CD4-positive, alpha-beta T cell treated with Interleukin-15 for 4 hours (primary cell): ENCODE results near the gene CLCN6.
"Not testable (repeated sequence)": the region's sequence is repeated elsewhere in the genome, so short reads cannot be mapped to it uniquely, and the experiment has no call there.

Experiments
- DNase-seq: peaks from one replicate; pipeline ENCODE4 v3.0.0-alpha.2; 2020; ENCODE audit warnings: low spot score

The CLCN6 gene

GRCh38 chr1:11795238-11795890, 10.6 kb upstream of the CLCN6 start:
- DNase-seq: no peak

- no peak for DNase-seq
These were observed 9.8 kb upstream of the CLCN6 start for GRCh38 chr1:11796036-11796828.

- no peak for DNase-seq
These were observed 8.3 kb upstream of the CLCN6 start for GRCh38 chr1:11797525-11798216.

- no peak for DNase-seq
These were observed 6.9 kb upstream of the CLCN6 start for GRCh38 chr1:11799099-11799498.

GRCh38 chr1:11799896-11800295, 6.1 kb upstream of the CLCN6 start:
- no peak for DNase-seq

- DNase-seq: no peak
These were observed 5.6 kb upstream of the CLCN6 start for GRCh38 chr1:11800391-11800755.

- DNase-seq: no peak
These were observed 5.1 kb upstream of the CLCN6 start for GRCh38 chr1:11800756-11801433.

- no peak for DNase-seq
These were observed 3.4 kb upstream of the CLCN6 start for GRCh38 chr1:11802616-11802972.

GRCh38 chr1:11802973-11803885, 2.8 kb upstream of the CLCN6 start:
- DNase-seq: peak; percentile 68

GRCh38 chr1:11803924-11804665, 1.9 kb upstream of the CLCN6 start:
- not testable (repeated sequence) for DNase-seq

- DNase-seq: peak; percentile 18
These were observed 1.1 kb upstream of the CLCN6 start for GRCh38 chr1:11804666-11805421.

- peak; percentile 14 for DNase-seq
These were observed 431 bp downstream of the CLCN6 start for GRCh38 chr1:11806307-11806936.

- DNase-seq: no peak
These were observed 1.1 kb downstream of the CLCN6 start for GRCh38 chr1:11807133-11807532.

GRCh38 chr1:11813021-11813420, 7.0 kb downstream of the CLCN6 start:
- no peak for DNase-seq

- no peak for DNase-seq
These were observed 11.2 kb downstream of the CLCN6 start for GRCh38 chr1:11817192-11817591.

GRCh38 chr1:11822091-11822490, 16.1 kb downstream of the CLCN6 start:
- DNase-seq: no peak

GRCh38 chr1:11823366-11824137, 17.6 kb downstream of the CLCN6 start:
- no peak for DNase-seq

GRCh38 chr1:11825131-11825530, 19.1 kb downstream of the CLCN6 start:
- DNase-seq: no peak

- DNase-seq: no peak
These were observed 21.0 kb downstream of the CLCN6 start for GRCh38 chr1:11826946-11827345.
